SK-N-SH (cell line): ENCODE data around the gene FRMD3. TPM values are rescaled to one million over a fixed set of nuclear protein-coding genes. Genes with fewer than 3 reads are reported as not detected.

ENCODE experiments used
- CTCF ChIA-PET: fragments of 300-600, 350-600 bp; formaldehyde crosslinking; extraction: SDS; loops from one replicate; lab custom pipeline; 2021; lab: Yijun Ruan, JAX
- POLR2A ChIA-PET: fragments of 350-600 bp; sonication (Branson Sonifier 250); formaldehyde crosslinking; extraction: SDS; loops from one replicate; lab custom pipeline; 2020; ENCODE audit warnings: antibody characterized with exemption, inconsistent platforms; lab: Yijun Ruan, JAX
- DNase-seq: peaks from one replicate; pipeline ENCODE4 v3.0.0; 2012
- H2AFZ ChIP-seq: fragments of 200-600 bp; sonication (generic); 2 replicates; pipeline ENCODE4 v1.8.1; 2016; ENCODE audit warnings: antibody characterized with exemption, mild to moderate bottlenecking, low read depth
- H3F3A ChIP-seq: fragments of 200-600 bp; sonication (generic); replicated peaks from 2 replicates; pipeline ENCODE3; 2016; ENCODE audit warnings: antibody characterized with exemption, mild to moderate bottlenecking; ENCODE audit not compliant: insufficient read depth
- H3K27ac ChIP-seq, 2 experiments: fragments of 200-500 bp in 1 of 2; fragments of 200-600 bp in 1 of 2; sonication (Bioruptor generic) in 1 of 2; sonication (generic), shearing (Covaris generic) in 1 of 2; 2 replicates each; pipeline versions ENCODE4 v1.5.1 to v1.6.1; 2014 to 2016; ENCODE audit warnings: low read depth in 2 of 2, inconsistent platforms in 1 of 2, low read length in 1 of 2, mild to moderate bottlenecking in 1 of 2, mixed read lengths in 1 of 2
- H3K27me3 ChIP-seq: fragments of 200-600 bp; sonication (generic), shearing (Covaris generic); 2 replicates; pipeline ENCODE4 v1.6.1; 2016; ENCODE audit warnings: mixed run types; ENCODE audit not compliant: insufficient read depth
- H3K36me3 ChIP-seq, 2 experiments: fragments of 200-500 bp in 1 of 2; fragments of 200-600 bp in 1 of 2; sonication (Bioruptor generic) in 1 of 2; sonication (generic) in 1 of 2; replicated peaks in 1 of 2; 2 replicates each; pipeline versions ENCODE3 to v1.5.1; 2014 to 2016; ENCODE audit warnings: low read length in 1 of 2, mild to moderate bottlenecking in 1 of 2; ENCODE audit not compliant: insufficient read depth in 2 of 2, control insufficient read depth in 1 of 2
- H3K4me1 ChIP-seq, 2 experiments: fragments of 200-500 bp in 1 of 2; fragments of 200-600 bp in 1 of 2; sonication (Bioruptor generic) in 1 of 2; sonication (generic), shearing (Covaris generic) in 1 of 2; 2 replicates each; pipeline versions ENCODE4 v1.5.1 to v1.6.1; 2014 to 2016; ENCODE audit warnings: low read depth in 1 of 2, low read length in 1 of 2, mixed run types in 1 of 2; ENCODE audit not compliant: insufficient read depth in 2 of 2, control insufficient read depth in 1 of 2
- H3K4me2 ChIP-seq: fragments of 200-600 bp; sonication (generic), shearing (Covaris generic); 2 replicates; pipeline ENCODE4 v1.6.1; 2017; ENCODE audit warnings: mixed run types
- H3K4me3 ChIP-seq, 2 experiments: fragments of 200-500 bp in 1 of 2; fragments of 200-600 bp in 1 of 2; sonication (Bioruptor generic) in 1 of 2; sonication (generic), shearing (Covaris generic) in 1 of 2; 2 replicates each; pipeline versions ENCODE4 v1.5.1 to v1.8.1; 2014 to 2016; ENCODE audit warnings: low read depth in 2 of 2, inconsistent platforms in 1 of 2, low read length in 1 of 2, mild to moderate bottlenecking in 1 of 2, mixed read lengths in 1 of 2, moderate library complexity in 1 of 2
- H3K79me2 ChIP-seq: fragments of 200-600 bp; sonication (generic); 2 replicates; pipeline ENCODE4 v1.8.1; 2017; ENCODE audit warnings: mild to moderate bottlenecking; ENCODE audit not compliant: insufficient read depth
- H3K9ac ChIP-seq: fragments of 200-600 bp; sonication (generic); 2 replicates; pipeline ENCODE4 v1.6.1; 2017; ENCODE audit warnings: mixed run types
- H3K9me2 ChIP-seq: fragments of 200-600 bp; sonication (generic); 2 replicates; pipeline ENCODE4 v1.6.1; 2017; ENCODE audit warnings: mixed run types
- H3K9me3 ChIP-seq: fragments of 200-600 bp; sonication (generic); 2 replicates; pipeline ENCODE4 v1.6.1; 2017; ENCODE audit warnings: mixed run types, mild to moderate bottlenecking, moderate library complexity
- H4K20me1 ChIP-seq: fragments of 200-600 bp; sonication (generic); 2 replicates; pipeline ENCODE4 v1.6.1; 2017; ENCODE audit warnings: mild to moderate bottlenecking, mixed run types; ENCODE audit not compliant: insufficient read depth
- CHD2 ChIP-seq: fragments of 150-350 bp; IDR thresholded peaks from 2 replicates; pipeline ENCODE4 v1.6.1; 2018; ENCODE audit warnings: low read length; ENCODE audit not compliant: partially characterized antibody
- EP300 ChIP-seq, 2 experiments: IDR thresholded peaks; 2 replicates each; pipeline versions ENCODE4 v1.4.0 to v1.6.1; 2012; ENCODE audit warnings: borderline replicate concordance in 1 of 2, low read depth in 1 of 2, low read length in 1 of 2
- FOXJ3 ChIP-seq: sonication (generic); formaldehyde crosslinking; IDR thresholded peaks from 2 replicates; pipeline ENCODE4 v1.5.1; 2020; ENCODE audit warnings: mild to moderate bottlenecking, missing genetic modification reagents
- GATA2 ChIP-seq: sonication (generic); formaldehyde crosslinking; IDR thresholded peaks from 2 replicates; pipeline ENCODE4 v1.5.0; 2020; ENCODE audit warnings: mild to moderate bottlenecking, missing genetic modification reagents
- MEF2A ChIP-seq: IDR thresholded peaks from 2 replicates; pipeline ENCODE4 v1.4.0; 2012; ENCODE audit warnings: low read depth, borderline replicate concordance
- NFIC ChIP-seq: IDR thresholded peaks from 2 replicates; pipeline ENCODE4 v1.4.0; 2012; ENCODE audit warnings: borderline replicate concordance
- RAD21 ChIP-seq: IDR thresholded peaks from 2 replicates; pipeline ENCODE4 v1.6.1; 2012; ENCODE audit warnings: mild to moderate bottlenecking, low read length
- REST ChIP-seq: IDR thresholded peaks from 2 replicates; pipeline ENCODE4 v1.6.1; 2012; ENCODE audit warnings: mild to moderate bottlenecking, low read depth, low read length, moderate library complexity
- RFX5 ChIP-seq: IDR thresholded peaks from 2 replicates; pipeline ENCODE4 v1.6.1; 2012; ENCODE audit warnings: mild to moderate bottlenecking, improper control_type of control experiment, low read length
- TEAD4 ChIP-seq: IDR thresholded peaks from 2 replicates; pipeline ENCODE4 v1.4.0; 2012; ENCODE audit warnings: mild to moderate bottlenecking, borderline replicate concordance; ENCODE audit not compliant: insufficient read depth
- USF1 ChIP-seq: IDR thresholded peaks from 2 replicates; pipeline ENCODE4 v1.4.0; 2012; ENCODE audit warnings: low read depth, borderline replicate concordance
- YY1 ChIP-seq: IDR thresholded peaks from 2 replicates; pipeline ENCODE4 v1.4.0; 2012; ENCODE audit warnings: low read depth, mild to moderate bottlenecking
- WGBS: methylation state at CpG from one replicate; pipeline ENCODE4 v1.1.6; 2017; ENCODE audit warnings: low lambda C conversion rate; 5-methylcytosine and 5-hydroxymethylcytosine counted together
- polyA plus RNA-seq, 3 experiments: library from polyadenylated mRNA; depleted of rRNA; stranded (reverse); fragments of >200 nt; gene quantifications; 2 replicates each; pipeline ENCODE4 v1.2.3, GENCODE V29; 2012
- TF ChIP-seq, protein P1 (sequence below): fragments of 150-350 bp; IDR thresholded peaks from 2 replicates; pipeline ENCODE4 v1.6.1; 2017; ENCODE audit warnings: antibody characterized with exemption, low read length, low read depth, borderline replicate concordance

Gene FRMD3
- polyA plus RNA-seq, 1 of the 3 experiments (the other 2 are of a cell fraction) = 0.89 TPM

DNA sequence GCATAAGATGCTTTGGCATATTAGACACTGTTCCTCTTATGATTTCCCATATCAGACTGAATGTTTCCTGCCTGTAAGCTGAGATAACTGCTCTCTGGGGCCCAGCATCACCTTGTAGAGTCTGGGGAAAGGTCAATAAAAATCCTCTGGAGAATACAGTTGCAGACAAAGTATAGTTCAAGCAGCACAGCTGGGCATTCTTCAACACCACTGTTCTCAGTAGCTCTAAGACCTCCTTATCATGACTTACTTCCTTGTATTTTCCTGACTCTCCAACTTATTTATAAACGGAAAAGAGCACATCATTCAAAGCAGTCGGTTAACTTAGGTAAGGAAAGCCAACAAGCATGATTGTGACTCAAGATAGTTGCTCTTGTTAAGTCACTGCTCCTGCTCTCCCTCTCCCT lies 266.5 kb downstream of the FRMD3 start:
- Histone ChIP-seq H3K4me2 (no peak overlapping the region), H3K9ac (no peak overlapping the region), H3K4me1 (peaks cover 0 to 13% of the 10 kb centered on the region in 2 experiments; a peak in 2 of 4 replicates), H4K20me1 (no peaks in the 10 kb centered on the region), H3K27ac (peak overlapping the region in 1 of 2 experiments; percentile 40; a peak in 1 of 4 replicates), H3K9me2 (no peaks in the 10 kb centered on the region), H3K4me3 (no peak overlapping the region), H3F3A (peaks cover 13% of the 10 kb centered on the region), H3K27me3 (no peaks in the 10 kb centered on the region), H3K36me3 (peaks cover 0 to 3% of the 10 kb centered on the region in 2 experiments), H2AFZ (no peak overlapping the region), H3K9me3 (no peaks in the 10 kb centered on the region), H3K79me2 (no peaks in the 10 kb centered on the region)
- DNase-seq = no peak
- 77% methylated on average over 2 of the region's 2 CpGs for WGBS
- POLR2A ChIA-PET = no interaction called here
- TF ChIP-seq EP300 (IDR thresholded peaks at IDR 0.05; ENCODE audit: borderline replicate concordance in 1 of 2, low read depth in 1 of 2, low read length in 1 of 2) (no peak), MEF2A (no peak), RAD21 (no peak), YY1 (no peak), TEAD4 (no peak), CHD2 (no peak), REST (no peak), NFIC (no peak), GATA2 (no peak), RFX5 (no peak), FOXJ3 (CRISPR knock-in tag) (no peak), USF1 (no peak)
- TF ChIP-seq, protein P1, sequence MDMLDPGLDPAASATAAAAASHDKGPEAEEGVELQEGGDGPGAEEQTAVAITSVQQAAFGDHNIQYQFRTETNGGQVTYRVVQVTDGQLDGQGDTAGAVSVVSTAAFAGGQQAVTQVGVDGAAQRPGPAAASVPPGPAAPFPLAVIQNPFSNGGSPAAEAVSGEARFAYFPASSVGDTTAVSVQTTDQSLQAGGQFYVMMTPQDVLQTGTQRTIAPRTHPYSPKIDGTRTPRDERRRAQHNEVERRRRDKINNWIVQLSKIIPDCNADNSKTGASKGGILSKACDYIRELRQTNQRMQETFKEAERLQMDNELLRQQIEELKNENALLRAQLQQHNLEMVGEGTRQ = no peak
- CTCF ChIA-PET = interaction anchor here (0.7 kb wide), 1 partner anchor 51 kb away, joined by 3 read pairs; no protein-coding TSS in a partner anchor
